ENCODE measurements around the gene AOX1.

- TF ChIP-seq CTCF (IDR thresholded peaks at IDR 0.05) (no peak), POLR2A (IDR thresholded peaks at IDR 0.05) (no peak)
Measured at GRCh38 chr2:200618590-200619021, 32.8 kb downstream of the AOX1 start.

Measured in uterus (tissue), 2 donors.